K562 (cell line): ENCODE measurements around the gene HEXIM2. TPM values are rescaled to one million over a fixed set of nuclear protein-coding genes. Genes with fewer than 3 reads are reported as not detected.

Experiments used
- ADNP ChIP-seq: fragments of 200-800 bp; sonication (Bioruptor generic); IDR thresholded peaks from 2 replicates; pipeline ENCODE4 v1.6.1; 2016; ENCODE audit warnings: missing genetic modification characterization, missing compliant biosample characterization
- ARID3A ChIP-seq: IDR thresholded peaks from 2 replicates; pipeline ENCODE4 v1.6.1; 2012; ENCODE audit warnings: low read depth, low read length, improper control_type of control experiment, borderline replicate concordance
- ESRRA ChIP-seq: fragments of 450-650 bp; IDR thresholded peaks from 2 replicates; pipeline ENCODE4 v1.6.1; 2014; ENCODE audit warnings: low read depth, mild to moderate bottlenecking, moderate library complexity, borderline replicate concordance
- FOXK1 ChIP-seq: sonication (generic); formaldehyde crosslinking; IDR thresholded peaks from 2 replicates; pipeline ENCODE4 v1.8.0; 2022; ENCODE audit warnings: missing genetic modification reagents, mild to moderate bottlenecking, borderline replicate concordance
- GATA2 ChIP-seq: sonication (generic); formaldehyde crosslinking; IDR thresholded peaks from 2 replicates; pipeline ENCODE4 v1.4.0; 2020; ENCODE audit warnings: mild to moderate bottlenecking, missing genetic modification reagents
- HDGF ChIP-seq: fragments of 450-650 bp; IDR thresholded peaks from 2 replicates; pipeline ENCODE4 v1.6.1; 2016
- ILK ChIP-seq: fragments of 450-650 bp; IDR thresholded peaks from 2 replicates; pipeline ENCODE4 v1.6.1; 2016; ENCODE audit warnings: missing genetic modification characterization, low read depth, mild to moderate bottlenecking, missing compliant biosample characterization, moderate library complexity, borderline replicate concordance
- NFE2L1 ChIP-seq: fragments of 450-650 bp; IDR thresholded peaks from 2 replicates; pipeline ENCODE4 v1.6.1; 2016; ENCODE audit warnings: missing genetic modification characterization, low read depth, mild to moderate bottlenecking, missing compliant biosample characterization, moderate library complexity, borderline replicate concordance
- PHB2 ChIP-seq: fragments of 450-650 bp; IDR thresholded peaks from 2 replicates; pipeline ENCODE4 v1.6.1; 2017; ENCODE audit warnings: low read depth
- RREB1 ChIP-seq: fragments of 250-450 bp; sonication (Bioruptor Pico); IDR thresholded peaks from 2 replicates; pipeline ENCODE4 v1.4.0; 2020
- SMARCA4 ChIP-seq: fragments of 450-650 bp; IDR thresholded peaks from 2 replicates; pipeline ENCODE4 v1.6.1; 2016
- TBL1XR1 ChIP-seq, 2 experiments: IDR thresholded peaks; 2 replicates each; pipeline ENCODE4 v1.6.1; 2012; ENCODE audit warnings: improper control_type of control experiment in 2 of 2, low read length in 2 of 2, mild to moderate bottlenecking in 1 of 2
- TEAD1 ChIP-seq, 2 experiments: fragments of 450-650 bp in 1 of 2; sonication (generic) in 1 of 2; formaldehyde crosslinking; IDR thresholded peaks; 2 replicates each; pipeline versions ENCODE4 v1.4.0 to v1.8.0; 2020 to 2022; ENCODE audit warnings: mild to moderate bottlenecking in 2 of 2, missing genetic modification reagents in 1 of 2
- TFAP4 ChIP-seq: sonication (generic); formaldehyde crosslinking; IDR thresholded peaks from 2 replicates; pipeline ENCODE4 v1.8.0; 2022; ENCODE audit warnings: missing genetic modification reagents, mild to moderate bottlenecking, moderate library complexity, borderline replicate concordance
- TRIM24 ChIP-seq, 2 experiments: fragments of 450-650 bp; IDR thresholded peaks; 2 replicates each; pipeline ENCODE4 v1.6.1; 2016
- U2AF2 ChIP-seq: fragments of 200-400 bp; formaldehyde crosslinking; optimal IDR thresholded peaks from 2 replicates; pipeline ENCODE3; 2017; ENCODE audit warnings: low read depth, mild to moderate bottlenecking, low read length
- ZEB2 ChIP-seq: fragments of 450-650 bp; IDR thresholded peaks from 2 replicates; pipeline ENCODE4 v1.6.1; 2016
- ZNF165 ChIP-seq: fragments of 250-450 bp; sonication (Bioruptor Pico); IDR thresholded peaks from 2 replicates; pipeline ENCODE4 v1.4.0; 2020; ENCODE audit warnings: borderline replicate concordance
- ZNF263 ChIP-seq: sonication (generic); formaldehyde crosslinking; IDR thresholded peaks from 2 replicates; pipeline ENCODE4 v1.8.0; 2022; ENCODE audit warnings: mild to moderate bottlenecking, missing genetic modification reagents, borderline replicate concordance
- ZNF551 ChIP-seq: fragments of 250-450 bp; sonication (Bioruptor Pico); IDR thresholded peaks from 2 replicates; pipeline ENCODE4 v1.5.0; 2021; ENCODE audit warnings: mild to moderate bottlenecking, moderate library complexity
- polyA plus RNA-seq, 8 experiments: library from polyadenylated mRNA; depleted of rRNA in 4 of 8; stranded (reverse) in 5 of 8; unstranded in 3 of 8; fragments of >200 nt; fragmentation: Nextera tagmentation in 2 of 8; fragmentation: Illumina TruSeq in 1 of 8; extraction: Ambion mirVana in 2 of 8; extraction: Trizol in 1 of 8; gene quantifications; 2 replicates each; pipeline versions ENCODE4 v1.2.1 to v1.2.3, GENCODE V29; 2011 to 2014; ENCODE audit warnings: inconsistent platforms in 1 of 8, missing spikeins in 1 of 8
- total RNA-seq, 7 experiments: library from RNA; depleted of rRNA in 6 of 7; stranded (reverse); fragments of >200 nt in 6 of 7; fragmentation: Illumina TruSeq in 2 of 7; extraction: Trizol in 2 of 7; gene quantifications; 2 replicates each; pipeline versions ENCODE4 v1.2.1 to v1.2.3, GENCODE V29; 2011 to 2021; ENCODE audit warnings: low replicate concordance in 1 of 7

Gene HEXIM2
- total and polyA plus RNA-seq, 9 of the 15 experiments (the other 6 are each of a cell fraction or from before 2014, with no cell fraction given): 0.69 to 3.4 (median 1.1) TPM; not detected in 2

GRCh38 chr17:45135192-45135977 lies 26.3 kb upstream of the HEXIM2 start, which contains the start of gene ACBD4 (continued):
- TF ChIP-seq RREB1 (CRISPR knock-in tag) (0 out of 2 replicates have a peak, but pooled peaks have one; percentile 33), TEAD1 (CRISPR knock-in tag; IDR thresholded peaks at IDR 0.05) (peak in 1 of 2 experiments; percentile 91; a peak in 2 of 4 replicates), U2AF2 (no peak), ADNP (peak; percentile 66; the same call in 1 of the 2 replicates), ESRRA (peak; percentile 38; the same call in 1 of the 2 replicates), PHB2 (no peak), ILK (no peak), TRIM24 (IDR thresholded peaks at IDR 0.05) (peak; percentile 76 to 87), GATA2 (CRISPR knock-in tag) (no peak; the same call in 1 of the 2 replicates), ZNF551 (no peak), ZEB2 (peak; percentile 82), SMARCA4 (peak; percentile 74; the same call in 1 of the 2 replicates), ARID3A (peak; percentile 92), TFAP4 (peak; percentile 81), FOXK1 (CRISPR knock-in tag) (no peak), ZNF263 (CRISPR knock-in tag) (peak; percentile 79; the same call in 1 of the 2 replicates), TBL1XR1 (IDR thresholded peaks at IDR 0.05; ENCODE audit: low read length in 2 of 2) (peak in 1 of 2 experiments; percentile 68; a peak in 2 of 4 replicates), ZNF165 (CRISPR knock-in tag) (no peak), NFE2L1 (tag) (no peak), HDGF (no peak)
